ENCODE measurements around the gene PODNL1. TPM values are rescaled to one million over a fixed set of nuclear protein-coding genes. Genes with fewer than 3 reads are reported as not detected.
"Not testable (repeated sequence)": the region's sequence is repeated elsewhere in the genome, so short reads cannot be mapped to it uniquely, and the experiment has no call there.

PODNL1 gene
- total RNA-seq, 2 donors from 2014 or later, result 0.81 TPM; not detected in 1

DNA sequence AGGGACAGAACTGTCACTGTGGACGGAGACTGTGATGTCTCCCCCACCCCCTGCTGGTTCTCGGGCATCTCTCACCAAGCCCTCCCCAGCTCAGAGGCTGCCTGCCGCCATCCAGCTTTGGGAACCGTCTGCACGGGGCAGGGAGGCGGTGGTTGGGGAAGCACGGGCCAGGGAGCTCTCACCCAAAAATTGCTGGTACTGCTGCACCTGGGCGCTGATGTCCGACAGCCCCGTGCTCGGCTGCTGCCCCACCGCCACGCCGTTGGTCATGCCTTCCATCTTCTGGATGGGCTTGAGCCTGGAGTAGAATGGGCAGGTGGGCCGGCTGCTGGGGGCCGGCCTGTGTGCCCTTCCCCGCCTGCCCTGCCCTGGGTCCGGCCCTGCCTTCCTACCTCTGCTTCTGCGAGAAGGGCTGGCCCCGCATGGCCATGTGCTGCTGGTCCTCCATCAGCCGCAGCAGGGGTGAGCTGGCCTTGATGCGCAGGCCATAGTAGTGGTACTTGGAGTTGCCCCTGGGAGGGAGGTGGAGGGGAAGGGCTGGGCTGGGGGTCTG, 30.2 kb upstream of the PODNL1 start:
- H3K27ac Mint-ChIP-seq, result no peak overlapping the region

DNA sequence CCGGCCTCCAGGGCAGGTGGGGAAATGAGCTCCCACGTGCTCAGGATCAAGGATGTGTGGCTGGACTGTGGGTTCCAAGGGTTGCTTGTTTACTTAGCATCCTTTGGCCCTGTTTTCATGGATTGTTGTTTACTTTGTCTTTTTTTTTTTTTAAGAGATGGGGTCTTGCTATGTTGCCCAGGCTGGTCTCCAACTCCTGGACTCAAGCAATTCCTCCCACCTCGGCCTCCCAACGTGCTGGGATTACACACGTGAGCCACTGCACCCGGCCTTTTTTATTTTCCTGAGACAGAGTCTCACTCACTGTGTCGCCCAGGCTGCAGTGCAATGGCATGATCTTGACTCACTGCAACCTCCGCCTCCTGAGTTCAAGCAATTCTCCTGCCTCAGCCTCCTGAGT, 29.0 kb upstream of the PODNL1 start:
- not testable (repeated sequence) for H3K4me1 Mint-ChIP-seq (ENCODE audit: low read depth); ATAC-seq (replicated peaks in 1 of 2); H3K9me3 Mint-ChIP-seq; H3K36me3 Mint-ChIP-seq (ENCODE audit: insufficient read depth in 2 of 2); DNase-seq; H3K27me3 Mint-ChIP-seq (ENCODE audit: low read depth); H3K4me3 Mint-ChIP-seq; H3K27ac Mint-ChIP-seq

More for the DNA sequence above, 30.2 kb upstream of the PODNL1 start:
- Mint-ChIP-seq H3K9me3 (no peaks in the 10 kb centered on the region), H3K36me3 (ENCODE audit: insufficient read depth in 2 of 2) (peaks cover 2 to 3% of the 10 kb centered on the region in 2 donors), H3K4me3 (no peak overlapping the region), H3K27me3 (ENCODE audit: low read depth) (no peaks in the 10 kb centered on the region), H3K4me1 (ENCODE audit: low read depth) (no peaks in the 10 kb centered on the region)
- ATAC-seq (replicated peaks in 1 of 2), result no peak
- DNase-seq, result no peak

DNA sequence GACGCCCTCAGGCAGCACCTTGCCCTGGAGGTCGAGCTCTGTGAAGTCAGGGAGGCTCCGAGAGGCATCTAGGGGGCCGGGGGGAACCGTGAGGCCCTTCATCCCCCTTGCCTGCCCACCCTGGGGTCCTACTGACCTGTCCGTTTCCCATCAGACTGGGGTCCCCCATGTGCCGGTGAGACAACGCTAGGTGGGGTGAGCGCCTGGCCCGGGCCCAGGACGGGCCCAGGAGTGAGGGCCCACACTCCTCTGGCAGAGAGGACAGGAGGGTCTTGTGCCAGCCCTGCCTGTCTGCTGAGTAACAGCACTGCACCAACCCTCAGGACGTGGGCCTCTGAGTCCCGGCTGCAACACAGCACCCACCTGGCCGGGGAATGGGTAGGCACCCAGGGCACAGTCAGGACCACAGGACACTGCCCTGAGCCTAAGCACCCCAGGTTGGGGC, 28.5 kb upstream of the PODNL1 start:
- H3K4me1 Mint-ChIP-seq (ENCODE audit: low read depth), result no peaks in the 10 kb centered on the region

DNA sequence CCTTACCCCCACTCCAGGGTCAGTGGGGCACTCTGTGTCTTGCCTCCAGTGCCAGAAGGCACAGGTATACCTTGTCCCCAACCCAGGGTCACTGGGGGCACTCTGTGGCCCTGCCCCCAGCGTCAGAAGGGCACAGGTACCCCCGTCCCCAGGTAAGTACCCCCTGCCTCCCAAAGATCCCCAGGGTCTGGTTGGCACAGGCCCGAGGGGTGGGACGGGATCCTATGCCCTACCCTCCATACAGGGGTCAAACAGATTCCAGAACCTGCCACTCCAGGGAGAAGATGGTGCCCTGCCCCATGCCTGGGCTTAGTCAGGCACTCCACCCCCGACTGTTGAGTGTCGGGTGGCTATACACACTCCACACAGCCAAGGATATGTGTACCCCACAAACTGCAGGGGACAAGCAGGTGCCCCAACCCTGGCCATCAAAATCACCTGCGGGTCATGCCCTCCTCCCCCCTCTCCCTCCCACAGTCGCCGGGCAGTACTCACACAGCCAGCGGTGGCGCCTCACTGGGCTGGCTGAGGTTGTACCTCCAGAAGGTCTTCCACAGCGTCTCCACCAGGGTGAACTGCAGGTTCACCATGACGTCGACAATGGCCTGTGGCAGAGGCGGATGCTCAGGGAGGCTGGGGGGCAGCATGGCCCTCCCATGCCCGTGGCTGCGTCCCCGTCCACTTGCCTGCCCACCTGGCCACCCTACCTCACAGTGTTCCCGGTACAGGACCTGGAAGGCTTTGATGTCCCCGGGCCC, 27.9 kb upstream of the PODNL1 start:
- no peak overlapping the region for H3K4me3 Mint-ChIP-seq
- H3K27ac Mint-ChIP-seq, result no peak overlapping the region
- no peak for DNase-seq
- ATAC-seq (replicated peaks in 1 of 2), result peak in 1 of 2 donors; percentile 14
- peaks cover 3 to 5% of the 10 kb centered on the region in 2 donors for H3K36me3 Mint-ChIP-seq (ENCODE audit: insufficient read depth in 2 of 2)
- H3K4me1 Mint-ChIP-seq (ENCODE audit: low read depth), result no peaks in the 10 kb centered on the region
- no peaks in the 10 kb centered on the region for H3K27me3 Mint-ChIP-seq (ENCODE audit: low read depth)
- no peaks in the 10 kb centered on the region for H3K9me3 Mint-ChIP-seq

More for the DNA sequence above, 28.5 kb upstream of the PODNL1 start:
- Mint-ChIP-seq H3K4me3 (no peak overlapping the region), H3K27me3 (ENCODE audit: low read depth) (no peaks in the 10 kb centered on the region), H3K9me3 (no peaks in the 10 kb centered on the region), H3K27ac (no peak overlapping the region), H3K36me3 (ENCODE audit: insufficient read depth in 2 of 2) (peaks cover 2 to 3% of the 10 kb centered on the region in 2 donors)
- ATAC-seq (replicated peaks in 1 of 2) (peak in 1 of 2 donors; percentile 21), DNase-seq (no peak)

DNA sequence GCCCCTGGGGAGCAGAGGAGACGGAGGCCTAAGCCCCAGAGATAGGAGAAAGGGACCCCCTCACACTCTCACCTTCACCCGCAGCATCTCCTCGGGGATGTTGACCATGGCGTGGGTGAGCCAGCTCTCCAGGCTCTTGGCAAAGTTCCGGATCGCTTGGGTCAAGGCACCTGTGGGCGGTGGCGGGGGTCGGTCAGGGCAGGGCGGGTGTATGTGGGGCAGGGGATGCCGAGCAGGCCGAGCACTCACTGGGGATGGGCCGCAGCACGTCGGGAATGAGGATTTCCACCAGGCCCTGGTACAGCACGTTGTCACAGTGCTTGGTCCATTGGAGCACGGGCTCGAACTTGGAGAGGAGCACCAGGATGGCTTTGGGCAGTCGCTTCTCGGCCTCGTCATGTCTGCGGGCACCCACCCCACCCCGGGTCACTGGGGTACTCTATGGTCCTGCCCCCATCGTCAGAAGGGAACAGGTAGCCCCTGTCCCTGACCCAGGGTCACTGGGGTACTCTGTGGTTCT, 27.2 kb upstream of the PODNL1 start:
- Mint-ChIP-seq H3K27ac (no peak overlapping the region), H3K27me3 (ENCODE audit: low read depth) (no peaks in the 10 kb centered on the region), H3K4me1 (ENCODE audit: low read depth) (no peaks in the 10 kb centered on the region), H3K9me3 (no peaks in the 10 kb centered on the region), H3K36me3 (ENCODE audit: insufficient read depth in 2 of 2) (peaks cover 3 to 5% of the 10 kb centered on the region in 2 donors), H3K4me3 (no peak overlapping the region)
- no peak for ATAC-seq (replicated peaks in 1 of 2)
- no peak for DNase-seq

DNA sequence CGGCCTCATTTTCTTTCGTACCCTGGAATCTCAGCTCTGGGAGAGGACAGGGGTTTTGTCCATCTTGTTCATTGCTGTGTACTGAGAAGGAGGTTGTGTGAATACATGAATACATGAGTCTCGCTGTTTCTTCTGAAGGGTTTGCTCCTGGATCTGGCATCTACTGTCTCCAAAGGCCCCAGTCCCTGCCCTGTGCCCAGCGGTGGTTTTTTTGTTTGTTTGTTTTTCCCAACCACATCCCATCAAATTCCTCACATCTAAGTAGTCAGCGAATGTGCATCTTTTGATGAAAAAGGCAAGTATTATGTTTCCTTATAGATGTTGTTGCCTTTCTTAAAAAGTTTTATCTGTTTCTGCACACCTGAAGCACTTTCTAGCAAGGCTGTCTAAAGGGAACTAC, 26.6 kb upstream of the PODNL1 start:
- Mint-ChIP-seq H3K9me3 (no peaks in the 10 kb centered on the region), H3K27me3 (ENCODE audit: low read depth) (no peaks in the 10 kb centered on the region), H3K4me3 (no peak overlapping the region), H3K27ac (no peak overlapping the region), H3K36me3 (ENCODE audit: insufficient read depth in 2 of 2) (peaks cover 3 to 5% of the 10 kb centered on the region in 2 donors), H3K4me1 (ENCODE audit: low read depth) (no peaks in the 10 kb centered on the region)
- ATAC-seq (replicated peaks in 1 of 2), result no peak
- no peak for DNase-seq

DNA sequence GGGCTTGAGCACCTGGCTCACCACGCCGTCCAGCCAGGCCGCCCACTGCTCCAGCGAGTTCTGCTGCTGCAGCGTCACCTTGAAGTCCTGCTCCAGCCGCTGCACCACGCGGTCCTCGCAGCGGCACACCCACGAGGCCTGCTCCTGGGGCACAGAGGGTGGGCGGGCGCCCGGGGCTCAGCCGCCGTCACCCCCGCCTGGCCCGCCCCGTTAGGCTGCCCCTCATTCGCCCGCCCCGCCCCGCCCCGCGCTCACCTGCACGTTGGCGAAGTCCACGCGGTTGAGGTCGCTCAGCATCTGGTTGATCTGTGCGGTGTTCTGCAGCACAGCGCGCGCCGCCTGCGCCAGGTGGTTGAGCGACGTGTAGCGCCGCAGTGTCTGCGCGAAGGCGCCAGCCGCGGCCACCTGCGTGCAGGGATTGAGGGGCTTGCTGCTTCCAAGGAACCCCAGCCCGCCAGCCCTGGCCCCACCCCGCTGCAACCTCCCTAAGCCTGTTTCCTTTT, 25.4 kb upstream of the PODNL1 start:
- H3K27ac Mint-ChIP-seq, result no peak overlapping the region
- peaks cover 0 to 5% of the 10 kb centered on the region in 2 donors for H3K36me3 Mint-ChIP-seq (ENCODE audit: insufficient read depth in 2 of 2)
- no peaks in the 10 kb centered on the region for H3K27me3 Mint-ChIP-seq (ENCODE audit: low read depth)
- H3K4me3 Mint-ChIP-seq, result no peak overlapping the region
- no peaks in the 10 kb centered on the region for H3K4me1 Mint-ChIP-seq (ENCODE audit: low read depth)
- no peak for ATAC-seq (replicated peaks in 1 of 2)
- H3K9me3 Mint-ChIP-seq, result no peaks in the 10 kb centered on the region
- no peak for DNase-seq

DNA sequence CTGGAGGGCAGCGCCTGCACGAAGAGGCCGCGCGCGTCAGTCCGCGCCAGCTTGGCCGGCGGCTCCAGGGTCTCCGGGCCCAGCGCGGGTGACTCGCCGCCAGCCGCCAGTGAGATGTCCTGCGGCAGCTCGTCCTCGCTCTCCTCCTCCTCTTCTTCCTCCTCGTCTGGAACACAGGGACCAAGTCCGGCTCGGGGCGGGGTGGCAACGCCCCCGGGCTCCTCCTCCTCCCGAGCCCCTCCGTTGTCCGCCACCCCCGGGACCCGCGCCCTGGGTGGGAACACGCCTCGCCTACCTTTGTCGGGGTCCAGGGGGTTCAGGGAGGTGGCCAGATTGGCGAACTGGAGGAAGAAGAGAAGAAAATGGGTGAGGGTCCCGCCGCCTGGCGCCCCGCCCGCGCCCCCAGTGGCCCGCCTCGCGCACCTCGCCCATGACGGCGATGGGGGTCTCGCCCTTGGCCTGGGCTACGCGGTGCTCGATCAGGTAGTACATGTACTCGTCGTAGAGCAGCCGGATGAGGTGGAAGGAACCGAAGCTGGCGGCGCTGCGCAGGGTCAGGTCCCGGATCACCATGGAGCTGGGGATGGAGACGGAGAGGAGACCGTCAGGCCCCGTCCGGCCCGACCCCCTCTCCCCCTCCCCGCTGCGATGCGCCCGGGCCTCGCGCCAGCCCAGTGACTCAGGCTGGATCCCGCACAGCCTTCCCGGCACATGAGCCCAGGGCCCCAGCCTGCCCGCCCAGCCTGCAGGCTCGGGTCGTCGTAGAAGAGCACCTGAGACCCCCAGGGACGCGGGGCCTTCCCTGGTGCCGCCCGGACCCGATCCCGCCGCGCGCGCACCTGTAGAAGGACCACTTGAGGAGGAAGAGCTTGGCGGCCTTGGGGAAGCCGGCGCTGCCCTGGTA, 24.7 kb upstream of the PODNL1 start:
- Mint-ChIP-seq H3K27me3 (ENCODE audit: low read depth) (no peaks in the 10 kb centered on the region), H3K4me1 (ENCODE audit: low read depth) (no peaks in the 10 kb centered on the region), H3K27ac (no peak overlapping the region), H3K4me3 (no peak overlapping the region), H3K36me3 (ENCODE audit: insufficient read depth in 2 of 2) (peaks cover 0 to 5% of the 10 kb centered on the region in 2 donors), H3K9me3 (no peaks in the 10 kb centered on the region)
- DNase-seq (no peak), ATAC-seq (replicated peaks in 1 of 2) (no peak)

DNA sequence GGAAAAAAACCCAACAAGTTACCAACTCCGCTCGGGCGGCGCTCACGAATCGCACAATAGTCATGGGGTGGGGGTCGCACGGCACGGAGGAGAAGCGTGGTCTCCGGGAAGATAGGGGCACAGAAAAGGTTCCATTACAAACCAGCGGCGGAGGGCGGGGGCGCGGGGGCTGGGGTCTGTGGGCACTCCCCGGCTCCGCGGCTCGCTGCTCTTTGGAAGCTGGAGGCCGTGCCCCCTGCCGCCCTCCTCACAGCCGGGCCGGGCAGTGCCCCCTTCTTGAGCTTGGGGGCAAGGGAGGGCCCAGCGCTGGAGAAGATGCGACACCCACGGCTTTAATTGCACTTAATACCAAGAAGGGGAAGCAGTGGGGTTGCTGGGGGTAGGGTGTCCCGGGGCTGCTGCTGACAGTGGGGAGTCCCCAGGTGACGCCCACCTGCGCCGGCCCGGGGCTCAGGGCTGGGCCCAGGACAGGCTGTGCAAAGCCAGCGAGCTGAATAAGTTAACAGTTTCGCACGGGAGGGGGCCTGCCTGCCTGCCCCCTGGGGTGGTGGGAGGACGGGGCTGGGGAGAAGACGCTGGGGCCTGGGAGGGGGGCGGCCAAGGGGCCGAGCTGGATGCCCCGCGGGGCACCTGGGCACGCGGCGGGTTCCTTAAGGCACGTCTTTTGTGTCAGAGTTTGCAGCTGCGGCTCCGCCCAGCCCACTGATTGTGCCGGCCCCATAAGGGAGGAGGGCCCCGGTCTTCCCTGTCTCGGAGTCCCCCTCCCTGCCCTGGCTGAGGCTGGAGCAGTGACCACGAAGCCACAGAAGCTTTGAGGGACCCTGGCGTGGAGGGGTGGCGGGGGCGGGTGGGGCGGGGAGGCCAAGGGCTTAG, 23.8 kb upstream of the PODNL1 start:
- no peak overlapping the region for H3K4me3 Mint-ChIP-seq
- peaks cover 0 to 6% of the 10 kb centered on the region in 2 donors for H3K36me3 Mint-ChIP-seq (ENCODE audit: insufficient read depth in 2 of 2)
- H3K9me3 Mint-ChIP-seq, result no peaks in the 10 kb centered on the region

DNA sequence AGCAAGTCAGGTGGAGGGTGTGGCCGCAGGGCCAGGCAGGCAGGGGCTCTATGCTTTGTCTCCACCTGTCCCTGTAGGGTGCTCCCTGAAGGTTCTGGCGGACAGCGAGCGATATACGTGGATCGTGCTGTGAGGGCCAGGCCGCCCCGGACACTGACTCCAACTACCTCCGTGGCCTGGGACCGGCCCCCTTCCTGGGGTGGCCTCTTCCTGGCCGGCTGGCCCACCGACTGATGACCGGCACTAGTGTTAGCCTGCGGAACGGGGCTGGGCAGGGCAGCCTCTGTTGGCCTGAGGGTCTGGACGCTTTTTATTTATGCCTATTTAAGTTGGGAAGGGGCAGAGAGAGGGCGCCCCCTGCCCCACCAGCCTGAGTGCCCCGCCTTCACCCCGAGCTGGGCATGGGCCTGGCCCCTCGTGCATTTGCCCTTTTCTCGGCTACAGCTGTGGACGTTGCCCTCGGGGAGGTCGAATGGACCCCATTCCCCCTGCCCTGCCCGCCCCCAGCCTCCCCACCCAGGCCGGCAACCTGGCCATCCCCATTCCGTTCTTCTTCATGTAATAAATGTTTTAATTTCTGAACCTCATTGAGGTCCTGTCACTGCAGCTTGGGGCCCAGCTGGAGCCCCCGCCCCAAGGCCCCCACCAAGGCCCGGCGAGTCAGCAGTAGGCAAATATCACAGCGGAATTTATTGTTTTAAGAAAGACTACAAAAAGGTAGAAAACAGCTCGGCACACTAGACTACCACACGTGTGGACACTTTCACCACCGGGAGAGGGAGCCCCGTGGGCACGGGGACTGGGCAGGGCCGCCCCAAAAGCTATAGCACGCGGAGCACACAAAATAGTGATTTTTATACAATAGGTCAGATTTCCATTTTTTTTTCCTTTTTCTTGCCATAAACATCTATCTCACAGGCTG, 22.9 kb upstream of the PODNL1 start:
- Mint-ChIP-seq H3K9me3 (no peaks in the 10 kb centered on the region), H3K4me1 (ENCODE audit: low read depth) (no peaks in the 10 kb centered on the region), H3K27me3 (ENCODE audit: low read depth) (no peaks in the 10 kb centered on the region), H3K27ac (no peak overlapping the region), H3K4me3 (no peak overlapping the region), H3K36me3 (ENCODE audit: insufficient read depth in 2 of 2) (peaks cover 0 to 9% of the 10 kb centered on the region in 2 donors)
- DNase-seq (no peak), ATAC-seq (replicated peaks in 1 of 2) (no peak)

More for the DNA sequence above, 23.8 kb upstream of the PODNL1 start:
- Mint-ChIP-seq H3K4me1 (ENCODE audit: low read depth) (no peaks in the 10 kb centered on the region), H3K27ac (no peak overlapping the region), H3K27me3 (ENCODE audit: low read depth) (no peaks in the 10 kb centered on the region)
- DNase-seq (no peak), ATAC-seq (replicated peaks in 1 of 2) (no peak)

DNA sequence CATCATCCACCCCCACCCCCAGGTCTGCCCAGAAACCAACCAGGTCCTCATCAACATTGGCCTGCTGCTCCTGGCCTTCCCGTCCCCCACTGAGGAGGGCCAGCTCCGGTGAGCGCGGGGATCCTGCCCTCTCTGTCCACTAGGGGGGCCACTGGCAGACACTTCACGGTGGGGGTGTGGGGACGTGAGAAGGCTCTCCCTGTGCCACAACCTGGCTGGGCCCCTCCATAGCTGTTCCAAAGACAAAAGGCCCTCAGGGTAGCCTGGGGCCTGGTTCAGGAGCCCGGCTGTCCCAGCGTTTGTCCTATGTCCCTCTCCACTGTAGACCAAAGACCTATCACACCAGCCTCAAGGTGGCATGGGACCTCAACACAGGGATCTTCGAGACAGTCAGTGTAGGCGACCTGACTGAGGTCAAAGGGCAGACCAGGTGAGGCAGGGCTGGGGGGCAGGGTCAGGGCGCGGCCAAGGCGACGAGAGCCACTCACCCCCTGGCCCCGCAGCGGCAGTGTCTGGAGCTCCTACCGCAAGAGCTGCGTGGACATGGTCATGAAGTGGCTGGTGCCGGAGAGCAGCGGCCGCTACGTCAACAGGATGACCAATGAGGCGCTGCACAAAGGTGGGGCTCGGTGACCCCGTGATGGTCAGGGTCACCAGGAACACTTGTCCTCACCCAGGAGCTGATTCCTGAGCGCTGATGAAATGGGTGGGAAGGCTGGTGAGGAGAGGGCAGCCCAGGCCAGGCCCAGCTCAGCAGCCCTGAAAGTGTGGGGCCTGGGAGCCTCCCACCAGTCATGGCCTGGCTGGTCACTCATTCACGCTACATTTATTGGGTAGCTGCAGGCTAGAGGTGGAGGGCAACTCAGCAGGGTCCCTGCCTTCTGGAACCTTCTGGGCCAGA, 22.0 kb upstream of the PODNL1 start:
- peaks cover 0 to 12% of the 10 kb centered on the region in 2 donors for H3K36me3 Mint-ChIP-seq (ENCODE audit: insufficient read depth in 2 of 2)
- H3K4me3 Mint-ChIP-seq, result no peak overlapping the region
- H3K27ac Mint-ChIP-seq, result no peak overlapping the region

More for the DNA sequence above, 22.0 kb upstream of the PODNL1 start:
- ATAC-seq (replicated peaks in 1 of 2) (peak; percentile 11 to 33), DNase-seq (no peak)
- H3K4me1 Mint-ChIP-seq (ENCODE audit: low read depth), result no peaks in the 10 kb centered on the region
- no peaks in the 10 kb centered on the region for H3K9me3 Mint-ChIP-seq
- H3K27me3 Mint-ChIP-seq (ENCODE audit: low read depth), result no peaks in the 10 kb centered on the region
